ENCODE results near the gene MAGEB17. TPM values are rescaled to one million over a fixed set of nuclear protein-coding genes. Genes with fewer than 3 reads are reported as not detected.

The MAGEB17 gene
- polyA plus RNA-seq, 3 donors: 0.14 TPM; not detected in 2

DNA sequence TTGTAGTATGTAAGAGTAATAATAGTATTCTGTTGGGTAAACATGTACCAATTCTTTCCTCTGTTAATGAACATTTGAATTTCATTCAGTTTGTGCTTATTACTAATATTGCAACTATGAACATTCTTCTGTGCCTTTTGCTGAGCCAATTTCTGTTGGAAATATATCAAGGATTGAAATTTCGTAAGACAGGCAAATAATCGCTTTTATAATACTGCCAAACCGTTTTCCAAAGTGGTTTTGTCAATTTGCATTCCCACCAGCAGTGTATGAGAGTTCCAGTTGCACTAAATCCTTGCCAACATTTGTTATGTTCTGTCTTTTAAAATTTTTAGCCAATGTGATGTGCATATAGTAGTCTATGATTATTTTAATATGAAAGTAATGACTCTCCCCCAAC, 38.6 kb downstream of the MAGEB17 start:
- DNase-seq (ENCODE audit: low read depth in 3 of 3, low spot score in 2 of 3): no peak

DNA sequence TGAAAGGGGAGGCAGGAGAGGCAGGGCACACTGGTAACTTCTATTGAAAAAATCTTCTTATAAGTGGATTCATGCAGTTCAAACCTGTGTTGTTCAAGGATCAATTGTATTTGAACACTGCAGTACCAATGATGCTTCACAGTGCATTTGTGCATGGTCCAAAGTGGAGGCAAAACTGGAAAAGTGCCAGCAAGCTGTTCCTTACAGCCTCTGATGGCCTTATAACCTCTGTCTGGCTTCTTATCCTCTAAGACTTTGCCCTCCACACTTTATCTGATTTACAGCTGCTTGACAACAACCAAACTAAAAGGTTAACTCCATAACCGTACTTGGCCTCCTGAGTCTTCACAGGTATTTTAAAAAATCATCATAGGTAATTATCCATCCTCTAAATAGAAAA, 40.4 kb downstream of the MAGEB17 start:
- DNase-seq (ENCODE audit: low read depth in 3 of 3, low spot score in 2 of 3): no peak

DNA sequence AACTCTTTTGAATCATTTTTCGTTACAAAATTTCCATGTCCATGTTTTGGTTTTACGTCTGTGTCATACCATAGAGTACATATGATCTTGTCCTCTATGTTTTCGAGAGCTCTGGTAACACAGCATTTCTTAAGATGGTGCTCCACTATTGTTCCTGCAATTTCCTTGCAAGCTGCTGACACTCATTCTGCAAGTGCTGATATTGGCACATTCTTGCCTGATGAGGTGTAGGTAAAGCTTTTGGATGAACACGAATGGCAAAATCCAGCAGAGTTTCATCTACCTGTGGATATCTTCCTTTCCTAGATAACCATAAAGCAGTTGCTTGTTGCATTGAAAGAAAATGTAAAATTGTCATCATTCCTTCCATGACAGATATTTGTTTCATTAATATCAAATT, 41.3 kb downstream of the MAGEB17 start:
- DNase-seq (ENCODE audit: low read depth in 3 of 3, low spot score in 2 of 3): no peak

DNA sequence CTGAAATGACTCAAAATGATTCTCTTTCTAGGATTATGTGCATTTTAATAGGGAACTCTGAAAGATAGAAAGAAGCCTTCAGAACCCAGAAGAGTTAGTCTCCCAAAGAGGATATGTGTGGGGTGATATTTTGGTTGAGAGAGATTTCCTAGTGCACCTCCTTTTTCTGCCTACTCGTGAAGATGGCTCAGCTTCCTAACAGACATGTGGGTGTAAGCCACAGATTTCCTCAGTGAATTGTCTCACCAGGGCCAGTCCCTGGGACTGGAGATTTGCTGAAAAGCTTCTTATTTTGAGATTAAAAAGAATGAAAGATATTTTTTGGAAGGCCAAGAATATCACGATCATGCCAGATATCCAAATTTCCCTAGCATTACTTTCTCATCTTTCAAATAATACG, 42.8 kb downstream of the MAGEB17 start:
- DNase-seq (ENCODE audit: low read depth in 3 of 3, low spot score in 2 of 3): no peak

DNA sequence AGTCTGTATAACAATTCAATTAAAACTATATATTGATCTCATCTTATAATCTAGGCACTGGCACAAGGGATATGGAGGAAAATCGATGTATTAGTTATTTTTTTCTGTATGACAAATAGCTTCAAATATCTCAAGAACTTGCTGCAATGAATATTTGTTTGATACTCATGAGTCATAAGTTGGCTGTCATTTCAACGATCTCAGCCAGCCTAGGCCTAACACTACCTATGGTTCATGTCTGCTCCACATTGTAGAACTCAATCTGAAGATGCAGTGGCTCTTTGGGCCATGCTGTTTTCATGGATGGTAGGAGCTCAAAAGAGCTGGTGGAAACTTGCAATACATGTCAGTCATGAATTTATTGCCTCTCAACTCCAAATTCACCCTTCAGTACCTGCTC, 44.7 kb downstream of the MAGEB17 start:
- DNase-seq (ENCODE audit: low read depth in 3 of 3, low spot score in 2 of 3): no peak

DNA sequence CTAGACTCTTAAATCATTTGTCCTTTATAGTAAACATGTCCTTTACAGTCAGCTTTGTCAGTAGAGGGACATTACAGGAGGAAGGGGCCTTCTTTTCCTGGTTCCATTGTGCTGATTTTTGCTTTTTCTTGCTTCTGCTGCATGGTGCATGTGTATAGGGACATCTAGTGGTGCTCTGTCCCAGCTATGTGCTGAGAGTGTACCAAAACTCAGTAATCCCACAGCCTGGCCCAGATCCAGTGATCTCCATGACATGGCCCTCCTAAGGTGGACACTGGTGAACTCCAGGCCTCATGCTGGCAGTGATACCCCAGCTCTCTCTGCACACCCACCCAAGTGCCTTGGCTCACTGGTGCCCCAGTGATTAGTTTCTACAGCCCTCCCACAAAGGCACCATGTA, 45.2 kb downstream of the MAGEB17 start:
- no peak for DNase-seq (ENCODE audit: low read depth in 3 of 3, low spot score in 2 of 3)

DNA sequence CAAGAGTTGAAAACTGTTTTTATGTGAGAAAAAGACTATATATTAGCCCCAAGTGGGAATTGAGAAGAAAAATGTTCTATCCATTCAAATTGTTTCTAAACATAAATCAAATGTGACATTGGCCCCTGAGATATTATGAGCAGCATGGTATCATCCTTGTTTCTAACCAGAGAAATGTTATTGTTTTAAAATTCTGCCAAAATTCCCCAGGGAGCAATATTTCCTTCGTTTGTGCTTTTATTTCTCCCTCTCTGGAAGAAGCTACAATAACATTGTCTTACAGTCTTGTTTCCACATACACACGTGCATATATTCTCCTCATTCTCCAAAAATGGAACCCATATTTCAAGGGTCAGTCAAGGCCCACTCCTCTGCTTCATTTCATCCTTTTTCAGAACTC, 46.7 kb downstream of the MAGEB17 start:
- DNase-seq (ENCODE audit: low read depth in 3 of 3, low spot score in 2 of 3): no peak

DNA sequence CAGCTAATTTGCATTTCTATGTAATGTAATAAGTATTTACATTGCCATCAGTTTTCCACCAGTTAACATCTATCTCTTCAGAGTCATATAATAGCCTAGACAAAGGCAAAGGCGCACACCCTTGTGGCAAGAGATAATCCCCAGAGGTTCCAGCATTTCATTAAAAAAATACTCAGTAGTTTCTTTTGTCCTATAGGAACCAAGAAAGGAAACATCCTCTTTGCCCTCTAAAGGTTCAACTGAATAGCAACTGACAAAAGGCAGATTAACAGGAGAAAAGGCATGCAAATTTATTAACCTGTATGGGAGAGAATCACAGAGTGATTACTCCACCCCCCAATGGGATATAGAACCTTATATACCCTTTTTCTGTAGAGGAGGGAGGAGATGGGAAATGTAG, 48.4 kb downstream of the MAGEB17 start:
- DNase-seq (ENCODE audit: low read depth in 3 of 3, low spot score in 2 of 3): no peak

Other genes starting within 250 kb of the MAGEB17 start
- under 1 TPM; 0.21 to 0.34 (median 0.28) TPM for gene GRPR, start 43.9 kb upstream of the MAGEB17 start, polyA plus RNA-seq (ENCODE audit: insufficient read length in 3 of 3)